Measurements from ENCODE around the gene PRPF40A. TPM values are rescaled to one million over a fixed set of nuclear protein-coding genes. Genes with fewer than 3 reads are reported as not detected.

PRPF40A gene
- total and polyA plus RNA-seq, 2 of the 13 experiments (the other 11 are each of a cell fraction or from before 2014, with no cell fraction given) = 146 to 207 TPM

GRCh38 chr2:152629202-152629601, 88.1 kb downstream of the PRPF40A start:
- no peaks in the 10 kb centered on the region for H4K20me1 ChIP-seq (ENCODE audit: insufficient read depth, low read length)
- WGBS (ENCODE audit: low lambda C conversion rate) = 91% methylated on average over 1 of the region's 1 CpG

More at GRCh38 chr2:152629202-152629601, 88.1 kb downstream of the PRPF40A start:
- FAIRE-seq = no peak
- Histone ChIP-seq H3K79me2 (ENCODE audit: insufficient read depth, low read length) (no peaks in the 10 kb centered on the region), H3K4me3 (replicated peaks in 1 of 3; ENCODE audit: insufficient read depth in 1 of 3, low read depth in 2 of 3, low read length in 3 of 3) (no peak overlapping the region), H3K27ac (ENCODE audit: extremely low read length, insufficient read depth, low read length) (no peak overlapping the region), H3K9ac (ENCODE audit: insufficient read depth, low read depth, low read length) (no peak overlapping the region), H3K4me1 (ENCODE audit: insufficient read depth, low read length) (peaks cover 5% of the 10 kb centered on the region; the same call in 1 of the 2 replicates), H3K36me3 (replicated peaks in 1 of 2; ENCODE audit: control insufficient read depth in 1 of 2, insufficient read depth in 2 of 2, low read length in 2 of 2) (peaks cover 31 to 83% of the 10 kb centered on the region in 2 experiments), H2AFZ (ENCODE audit: low read length) (no peak overlapping the region), H3K4me2 (ENCODE audit: low read depth, low read length) (no peak overlapping the region), H3K9me3 (ENCODE audit: low read length) (no peaks in the 10 kb centered on the region), H3K27me3 (ENCODE audit: control insufficient read depth in 1 of 2, insufficient read depth in 2 of 2, low read length in 2 of 2) (no peaks in the 10 kb centered on the region)
- intact Hi-C loops (cut with micrococcal nuclease; ENCODE audit: unreplicated experiment) (no loop called here), in situ Hi-C loops (cut with HindIII; ENCODE audit: extremely low pct_ligation_motif_present, low pct_unique_long_range_greater_than_20kb) (no loop called here)
- ChIA-PET CTCF (ENCODE audit: low intra/inter-chr PET ratio, low total read pairs) (no interaction called here), POLR2A (no interaction called here)
- DNase-seq (ENCODE audit: low spot score) = no peak
- ATAC-seq = no peak
- TF ChIP-seq SETDB1 (CRISPR knock-in tag; IDR thresholded peaks at IDR 0.05; ENCODE audit: borderline replicate concordance) (no peak), ZNF362 (CRISPR knock-in tag; IDR thresholded peaks at IDR 0.05; ENCODE audit: borderline replicate concordance) (no peak), ZNF572 (CRISPR knock-in tag; IDR thresholded peaks at IDR 0.05) (no peak), AGO1 (IDR thresholded peaks at IDR 0.05; ENCODE audit: low read depth, low read length, poor library complexity, severe bottlenecking) (no peak), SP140L (CRISPR knock-in tag; IDR thresholded peaks at IDR 0.05; ENCODE audit: borderline replicate concordance) (no peak), RBFOX2 (IDR thresholded peaks at IDR 0.05; ENCODE audit: low read depth, low read length) (no peak), ZNF605 (CRISPR knock-in tag; IDR thresholded peaks at IDR 0.05) (no peak), HDAC2 (CRISPR knock-in tag; IDR thresholded peaks at IDR 0.05) (no peak), TOPORS (CRISPR knock-in tag; IDR thresholded peaks at IDR 0.05) (no peak), SOX5 (CRISPR knock-in tag; IDR thresholded peaks at IDR 0.05; ENCODE audit: borderline replicate concordance) (no peak), RXRB (CRISPR knock-in tag; IDR thresholded peaks at IDR 0.05; ENCODE audit: borderline replicate concordance) (no peak), ESRRA (CRISPR knock-in tag; IDR thresholded peaks at IDR 0.05; ENCODE audit: low read depth) (no peak), ZBTB25 (CRISPR knock-in tag; IDR thresholded peaks at IDR 0.05) (no peak), ZBTB34 (CRISPR knock-in tag; IDR thresholded peaks at IDR 0.05) (no peak), ZNF740 (CRISPR knock-in tag; IDR thresholded peaks at IDR 0.05) (no peak), ZMAT5 (CRISPR knock-in tag; IDR thresholded peaks at IDR 0.05; ENCODE audit: borderline replicate concordance, low read depth) (no peak), MBD4 (IDR thresholded peaks at IDR 0.05; ENCODE audit: borderline replicate concordance, low read length) (no peak), NCOA1 (CRISPR knock-in tag; IDR thresholded peaks at IDR 0.05) (no peak)
- no TSS peak for BruUV-seq (replicated peaks)

Measured in HepG2 (cell line).